Mucosa of rectum (tissue), 2 donors: ENCODE data around the gene CCNL2.
"Not testable (repeated sequence)": the region's sequence is repeated elsewhere in the genome, so short reads cannot be mapped to it uniquely, and the experiment has no call there.

Source experiments
- H3K27ac ChIP-seq, 2 donors: one replicate each; pipeline ENCODE4 v1.7.0; 2013; ENCODE audit warnings: inconsistent platforms in 2 of 2, low read depth in 2 of 2, low read length in 2 of 2
- H3K27me3 ChIP-seq, 2 donors: one replicate each; pipeline ENCODE4 v1.7.0; 2013; ENCODE audit warnings: low read length in 2 of 2; ENCODE audit not compliant: control insufficient read depth in 2 of 2, insufficient read depth in 2 of 2
- H3K36me3 ChIP-seq, 2 donors: one replicate each; pipeline ENCODE4 v1.7.0; 2013; ENCODE audit warnings: low read length in 2 of 2; ENCODE audit not compliant: control insufficient read depth in 2 of 2, insufficient read depth in 2 of 2
- H3K4me1 ChIP-seq, 2 donors: one replicate each; pipeline ENCODE4 v1.7.0; 2013; ENCODE audit warnings: low read length in 2 of 2, mild to moderate bottlenecking in 1 of 2; ENCODE audit not compliant: control insufficient read depth in 2 of 2, insufficient read depth in 2 of 2
- H3K4me3 ChIP-seq, 2 donors: one replicate each; pipeline ENCODE4 v1.7.0; 2013; ENCODE audit warnings: low read length in 2 of 2
- H3K9ac ChIP-seq, 2 donors: one replicate each; pipeline ENCODE4 v1.7.0; 2013; ENCODE audit warnings: low read length in 2 of 2, low read depth in 1 of 2, mild to moderate bottlenecking in 1 of 2
- H3K9me3 ChIP-seq, 2 donors: one replicate each; pipeline ENCODE4 v1.7.0; 2013; ENCODE audit warnings: low read length in 2 of 2; ENCODE audit not compliant: control insufficient read depth in 2 of 2
- donor health status: healthy.
- donor health status: Normal muscosa, but diverticular disease.

CCNL2 gene

DNA sequence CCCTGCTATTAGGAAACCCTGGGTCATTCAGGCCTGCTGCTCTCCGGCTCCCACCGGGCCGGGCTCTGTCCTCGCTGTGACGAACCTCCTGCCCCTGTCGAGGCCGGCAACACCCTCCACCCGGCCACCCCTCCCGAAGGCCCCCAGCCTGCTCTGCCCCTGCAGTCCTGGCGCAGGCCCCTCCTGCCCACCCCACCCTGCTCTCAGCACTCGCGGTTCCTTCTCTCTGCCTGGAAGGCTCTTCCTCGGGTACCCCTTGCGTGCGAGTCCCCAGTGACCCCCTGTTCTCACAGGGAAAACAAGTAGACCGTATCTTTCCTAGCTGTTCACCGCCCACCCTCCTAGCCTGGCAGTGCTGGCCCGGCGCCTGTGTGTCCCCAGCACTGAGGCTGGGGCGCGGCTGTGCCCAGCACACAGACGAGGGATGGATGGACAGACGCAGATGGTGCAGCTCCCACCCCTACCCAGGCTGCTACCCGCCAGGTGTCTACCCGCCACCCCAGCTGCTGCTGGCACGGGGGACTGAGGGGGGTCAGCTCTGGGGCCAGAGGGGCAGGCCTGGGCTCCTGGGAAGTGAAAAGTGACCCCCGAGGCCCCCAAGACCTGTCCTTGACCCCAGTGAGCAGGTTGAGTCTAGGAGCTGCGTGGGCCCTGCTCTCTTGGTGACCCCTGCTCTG lies 33.3 kb upstream of the CCNL2 start:
- Histone ChIP-seq H3K9me3 (no peaks in the 10 kb centered on the region), H3K36me3 (no peaks in the 10 kb centered on the region), H3K4me3 (peak overlapping the region; percentile 25 to 41), H3K27ac (peak overlapping the region; percentile 92 to 93), H3K4me1 (peaks cover 51 to 55% of the 10 kb centered on the region in 2 donors), H3K27me3 (peaks cover 6 to 7% of the 10 kb centered on the region in 2 donors), H3K9ac (peak overlapping the region; percentile 52 to 65)

GRCh38 chr1:1431845-1432273 lies 32.7 kb upstream of the CCNL2 start:
- Histone ChIP-seq H3K4me1 (peaks cover 47 to 53% of the 10 kb centered on the region in 2 donors), H3K9ac (peak overlapping the region; percentile 52 to 65), H3K27me3 (peaks cover 5 to 7% of the 10 kb centered on the region in 2 donors), H3K9me3 (no peaks in the 10 kb centered on the region), H3K36me3 (no peaks in the 10 kb centered on the region), H3K4me3 (peak overlapping the region; percentile 22 to 41), H3K27ac (peak overlapping the region; percentile 92 to 93)

DNA sequence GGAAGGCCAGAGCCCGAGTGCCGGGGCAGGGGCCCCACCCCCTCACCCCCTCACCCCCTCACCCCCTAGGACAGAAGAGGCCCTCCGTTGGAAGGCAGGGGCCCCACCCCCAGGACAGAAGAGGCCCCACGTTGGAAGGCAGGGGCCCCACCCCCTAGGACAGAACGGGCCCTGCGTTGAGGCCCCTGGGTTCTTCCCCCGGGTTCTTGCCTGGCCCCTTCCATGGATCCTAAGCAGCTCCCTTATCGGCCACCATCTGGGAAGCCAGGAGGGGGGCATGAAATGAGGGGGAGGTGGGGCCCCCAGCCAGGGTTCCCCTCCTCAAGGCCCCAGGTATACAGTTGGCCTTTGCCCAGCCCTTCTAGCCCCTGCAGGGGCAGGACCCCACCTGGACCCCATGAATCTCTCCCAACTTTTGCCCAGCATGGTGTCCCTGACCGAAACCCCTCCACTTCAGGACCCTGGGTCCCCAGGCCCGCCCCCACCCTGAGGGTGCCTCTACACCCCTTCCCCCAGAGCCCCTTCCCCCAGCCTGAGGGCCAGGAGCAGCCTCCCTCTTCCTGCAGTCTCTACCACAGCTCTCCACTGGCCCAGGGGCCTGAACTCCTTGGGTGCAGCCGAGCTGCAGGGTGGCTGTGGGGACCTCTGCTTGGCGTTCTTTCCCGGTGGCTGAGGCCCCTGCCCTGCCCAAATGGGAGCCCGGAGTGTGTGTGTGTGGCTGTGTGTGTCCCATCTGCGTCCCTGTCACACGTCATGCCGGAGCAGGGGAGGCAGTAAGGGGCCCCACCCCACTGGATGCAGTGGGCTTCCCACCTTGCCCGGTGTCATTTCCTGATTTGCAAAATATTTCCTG lies 32.1 kb upstream of the CCNL2 start:
- peaks cover 43 to 48% of the 10 kb centered on the region in 2 donors for H3K4me1 ChIP-seq

DNA sequence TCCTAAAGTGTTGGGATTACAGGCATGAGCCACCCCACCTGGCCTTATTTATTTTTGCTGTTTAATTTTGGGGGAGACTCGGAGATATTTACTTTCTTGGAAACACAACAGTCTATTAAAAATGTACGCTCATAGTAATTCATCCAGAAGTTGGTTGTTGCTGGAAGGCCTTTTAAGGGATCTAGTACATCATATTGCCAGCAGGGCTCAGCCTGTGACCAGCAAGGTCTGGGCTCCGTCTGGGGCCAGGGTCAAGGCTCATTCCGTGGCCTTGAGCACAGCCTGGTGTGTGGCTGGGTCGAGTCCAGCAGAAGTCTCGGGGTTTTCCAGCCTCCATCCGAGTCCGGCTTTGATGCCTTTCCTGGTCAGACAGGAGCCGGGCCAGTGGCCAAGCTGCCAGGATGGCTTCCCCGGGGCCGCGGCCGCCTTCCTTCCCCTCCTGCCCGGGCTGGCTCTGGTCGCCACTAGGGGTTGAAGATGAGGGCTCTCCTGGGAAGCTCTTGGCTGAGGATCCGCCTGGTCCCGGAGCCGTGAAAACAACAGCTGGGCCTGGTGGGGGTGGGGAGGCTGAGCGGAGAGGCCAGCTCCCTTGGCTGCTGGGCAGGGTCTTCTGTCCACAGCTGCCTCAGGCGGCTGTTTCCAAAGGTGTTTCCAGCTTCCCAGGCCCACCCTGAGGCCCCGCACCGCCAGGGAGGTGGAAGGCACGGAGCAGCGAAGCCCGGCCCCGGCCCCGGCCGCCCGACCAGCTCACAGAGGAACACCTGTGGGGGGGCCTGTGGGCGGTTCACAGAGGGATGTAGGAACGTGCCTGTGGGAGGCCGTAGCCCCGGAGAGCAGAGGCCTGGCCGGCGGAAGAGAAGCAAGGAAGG lies 31.2 kb upstream of the CCNL2 start:
- Histone ChIP-seq H3K4me3 (no peak overlapping the region), H3K9ac (no peak overlapping the region)

More for the DNA sequence above, 32.1 kb upstream of the CCNL2 start:
- no peaks in the 10 kb centered on the region for H3K36me3 ChIP-seq
- peak overlapping the region in 1 of 2 donors; percentile 65 for H3K9ac ChIP-seq
- peaks cover 5 to 7% of the 10 kb centered on the region in 2 donors for H3K27me3 ChIP-seq
- H3K9me3 ChIP-seq, result no peaks in the 10 kb centered on the region
- peak overlapping the region; percentile 92 to 93 for H3K27ac ChIP-seq
- peak overlapping the region in 1 of 2 donors; percentile 22 for H3K4me3 ChIP-seq

GRCh38 chr1:1429671-1430073 lies 30.5 kb upstream of the CCNL2 start:
- Histone ChIP-seq H3K27ac (peak overlapping the region; percentile 66 to 93), H3K4me1 (peaks cover 32 to 36% of the 10 kb centered on the region in 2 donors), H3K27me3 (peaks cover 2 to 3% of the 10 kb centered on the region in 2 donors), H3K4me3 (no peak overlapping the region), H3K9ac (no peak overlapping the region), H3K9me3 (no peaks in the 10 kb centered on the region), H3K36me3 (no peaks in the 10 kb centered on the region)

More for the DNA sequence above, 31.2 kb upstream of the CCNL2 start:
- Histone ChIP-seq H3K27ac (peak overlapping the region; percentile 66 to 93), H3K4me1 (peaks cover 38 to 43% of the 10 kb centered on the region in 2 donors), H3K36me3 (no peaks in the 10 kb centered on the region), H3K9me3 (no peaks in the 10 kb centered on the region), H3K27me3 (peaks cover 5 to 6% of the 10 kb centered on the region in 2 donors)

GRCh38 chr1:1428967-1429366 lies 29.8 kb upstream of the CCNL2 start:
- H3K27ac ChIP-seq, H3K9ac ChIP-seq, H3K27me3 ChIP-seq, H3K4me3 ChIP-seq, H3K9me3 ChIP-seq, H3K36me3 ChIP-seq: not testable (repeated sequence)
- peaks cover 25 to 29% of the 10 kb centered on the region in 2 donors for H3K4me1 ChIP-seq

DNA sequence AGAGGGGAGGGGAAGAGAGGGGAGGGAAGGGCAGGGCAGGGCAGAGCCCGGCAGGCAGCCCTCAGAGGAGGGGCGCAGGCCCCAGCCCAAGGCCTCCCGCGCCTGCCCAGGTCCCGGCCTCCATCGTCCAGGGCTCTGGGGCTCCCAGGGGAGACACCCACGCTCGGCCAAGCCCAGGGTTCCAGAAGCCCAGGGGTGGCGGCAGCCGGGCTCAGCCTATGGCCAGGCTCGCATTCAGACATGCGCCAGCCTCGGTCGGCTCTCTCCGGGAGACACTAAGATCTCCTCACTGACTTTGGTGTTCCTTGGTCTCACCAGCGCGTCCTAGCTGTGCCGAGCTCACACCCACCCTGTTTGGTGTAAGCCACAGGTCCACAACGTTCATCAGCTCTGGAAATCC lies 29.0 kb upstream of the CCNL2 start:
- Histone ChIP-seq H3K4me3 (no peak overlapping the region), H3K9me3 (no peaks in the 10 kb centered on the region), H3K4me1 (peaks cover 17 to 21% of the 10 kb centered on the region in 2 donors), H3K36me3 (no peaks in the 10 kb centered on the region), H3K27ac (no peak overlapping the region), H3K27me3 (peaks cover 2 to 3% of the 10 kb centered on the region in 2 donors), H3K9ac (no peak overlapping the region)

DNA sequence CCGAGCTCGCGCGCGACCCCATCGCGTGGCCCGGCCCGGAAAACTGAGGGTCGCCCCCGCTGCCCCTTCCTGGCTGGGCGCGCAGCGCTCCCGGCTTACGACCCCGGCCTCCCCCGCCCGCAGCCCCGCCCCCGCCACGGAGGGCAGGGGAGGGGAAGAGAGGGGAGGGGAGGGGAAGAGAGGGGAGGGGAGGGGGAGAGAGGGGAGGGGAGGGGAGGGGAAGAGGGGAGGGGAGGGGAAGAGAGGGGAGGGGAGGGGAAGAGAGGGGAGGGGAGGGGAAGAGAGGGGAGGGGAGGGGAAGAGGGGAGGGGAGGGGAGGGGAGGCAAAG lies 28.6 kb upstream of the CCNL2 start:
- Histone ChIP-seq H3K4me3 (no peak overlapping the region), H3K4me1 (peaks cover 16 to 18% of the 10 kb centered on the region in 2 donors), H3K27ac (no peak overlapping the region), H3K36me3 (no peaks in the 10 kb centered on the region), H3K9ac (no peak overlapping the region), H3K27me3 (peaks cover 2 to 3% of the 10 kb centered on the region in 2 donors), H3K9me3 (no peaks in the 10 kb centered on the region)

DNA sequence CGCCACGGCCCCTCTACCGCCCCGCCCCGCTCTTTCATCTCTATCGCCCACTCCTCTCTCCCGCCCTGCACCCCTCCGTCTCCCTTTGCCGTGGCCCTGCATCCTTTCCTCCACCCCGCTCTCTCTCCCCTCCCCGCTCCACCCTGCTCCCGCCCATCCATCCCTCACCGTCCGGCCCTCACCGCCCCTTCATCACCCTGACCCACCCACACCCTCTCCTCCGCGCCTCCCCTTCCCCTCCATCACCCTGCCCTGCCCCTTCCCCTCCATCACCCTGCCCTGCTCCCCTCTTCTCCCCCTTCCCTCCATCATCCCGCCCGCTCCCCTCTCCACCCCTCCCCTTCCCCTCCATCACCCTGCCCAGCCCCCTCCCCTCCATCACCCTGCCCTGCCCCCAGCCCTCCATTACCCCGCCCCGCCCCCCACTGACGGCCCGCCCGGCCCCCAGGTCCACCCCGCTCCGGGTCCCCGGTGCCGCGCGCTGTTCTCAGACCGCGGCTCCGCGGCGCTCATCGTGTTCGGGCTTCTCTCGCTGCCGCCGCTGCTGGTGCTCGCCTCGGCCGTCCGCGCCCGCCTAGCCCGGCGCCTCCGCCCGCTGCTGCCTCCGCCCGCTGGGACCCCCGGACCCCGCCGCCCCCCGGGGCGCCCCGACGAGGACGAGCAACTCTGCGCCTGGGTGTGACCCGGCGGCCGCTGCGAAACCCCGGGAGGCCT lies 28.1 kb upstream of the CCNL2 start:
- Histone ChIP-seq H3K4me3 (no peak overlapping the region), H3K36me3 (no peaks in the 10 kb centered on the region), H3K9me3 (no peaks in the 10 kb centered on the region), H3K27me3 (peaks cover 2 to 3% of the 10 kb centered on the region in 2 donors), H3K4me1 (peaks cover 11 to 13% of the 10 kb centered on the region in 2 donors), H3K27ac (no peak overlapping the region), H3K9ac (no peak overlapping the region)
